GM12864 (cell line): ENCODE results near the gene PAX5.

Experiments used
- DNase-seq: peaks from one replicate; pipeline ENCODE4 v3.0.0-alpha.2; 2011; ENCODE audit warnings: low read depth
- H3K4me3 ChIP-seq: 2 replicates; pipeline ENCODE4 v1.5.1; 2011; ENCODE audit warnings: mild to moderate bottlenecking, low read depth, low read length, control low read depth
- CTCF ChIP-seq: IDR thresholded peaks from 2 replicates; pipeline ENCODE4 v1.5.1; 2011; ENCODE audit warnings: low read depth, mild to moderate bottlenecking, moderate library complexity, low read length, control low read depth, inconsistent platforms; ENCODE audit errors: missing control alignments

PAX5 gene

GRCh38 chr9:36848946-36849345 lies 185.1 kb downstream of the PAX5 start:
- no peak overlapping the region for H3K4me3 ChIP-seq

DNA sequence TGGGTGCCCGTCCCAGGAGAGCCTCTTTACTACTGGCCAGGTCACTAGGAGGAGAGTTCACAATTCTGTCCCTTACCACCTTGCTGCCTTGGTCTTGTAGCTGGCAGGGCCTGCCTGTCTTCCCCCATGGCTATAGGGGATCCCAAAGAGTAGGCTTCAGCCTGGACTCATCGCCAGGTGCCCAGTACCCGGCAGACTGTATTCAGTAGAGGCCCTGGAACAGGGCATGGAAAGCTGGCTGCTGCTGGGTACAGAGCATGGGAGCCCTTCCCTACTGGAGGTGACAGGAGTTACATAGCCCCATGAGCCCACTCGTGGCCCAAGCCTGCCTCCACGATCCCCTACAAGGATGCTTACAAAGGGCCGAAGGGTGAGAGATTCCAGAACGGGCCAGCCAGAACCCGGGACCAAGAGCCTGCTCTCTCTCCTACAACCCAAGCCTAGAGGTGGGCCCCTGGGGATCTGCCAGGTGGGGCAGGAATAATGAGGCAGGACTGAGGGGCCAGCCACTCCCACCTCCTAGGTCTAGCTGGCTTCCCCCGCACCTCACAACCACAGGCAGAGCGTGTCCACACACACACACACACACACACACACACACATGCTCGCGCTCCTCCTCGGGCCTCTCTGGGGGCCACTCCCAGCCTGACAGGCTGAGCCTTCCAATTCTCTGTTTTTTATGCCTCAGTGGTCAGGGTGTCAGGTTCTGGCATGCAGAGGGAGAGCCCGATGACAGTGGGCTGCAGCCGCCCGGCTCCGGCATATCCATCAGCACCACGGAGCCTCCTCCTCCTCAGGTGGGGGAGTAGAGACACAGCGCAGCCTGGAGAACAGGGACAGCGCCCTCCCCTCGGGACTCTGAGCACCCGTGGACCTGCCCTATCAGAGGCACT lies 186.0 kb downstream of the PAX5 start:
- no peak for TF ChIP-seq CTCF
- DNase-seq = no peak
- no peak overlapping the region for H3K4me3 ChIP-seq

More at GRCh38 chr9:36848946-36849345, 185.1 kb downstream of the PAX5 start:
- DNase-seq = no peak
- TF ChIP-seq CTCF = no peak

DNA sequence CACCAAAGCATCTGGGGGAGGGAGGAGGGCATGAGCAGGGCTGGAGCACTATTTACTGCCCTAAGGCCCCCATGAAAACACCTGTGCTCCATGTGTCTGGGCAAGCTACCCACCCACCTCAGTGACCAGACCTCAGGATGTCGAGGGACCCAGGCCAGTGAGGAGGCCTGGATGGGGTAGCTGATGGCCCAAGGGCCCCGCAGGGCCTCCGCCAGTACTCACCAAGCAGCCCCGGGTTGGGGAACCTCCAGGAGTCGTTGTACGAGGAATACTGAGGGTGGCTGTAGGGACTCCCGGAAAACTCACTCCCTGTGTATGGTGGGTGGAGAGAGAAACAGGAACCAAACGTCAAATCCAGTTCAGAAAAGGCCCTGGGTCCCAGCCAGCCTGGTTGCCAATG lies 187.4 kb downstream of the PAX5 start:
- no peak overlapping the region for H3K4me3 ChIP-seq
- TF ChIP-seq CTCF = no peak
- no peak for DNase-seq

GRCh38 chr9:36845844-36846243 lies 188.2 kb downstream of the PAX5 start:
- DNase-seq = no peak
- no peak overlapping the region for H3K4me3 ChIP-seq
- TF ChIP-seq CTCF = no peak

- no peak for DNase-seq
- TF ChIP-seq CTCF = no peak
- no peak overlapping the region for H3K4me3 ChIP-seq
Observed at GRCh38 chr9:36844961-36845360, 189.1 kb downstream of the PAX5 start.

DNA sequence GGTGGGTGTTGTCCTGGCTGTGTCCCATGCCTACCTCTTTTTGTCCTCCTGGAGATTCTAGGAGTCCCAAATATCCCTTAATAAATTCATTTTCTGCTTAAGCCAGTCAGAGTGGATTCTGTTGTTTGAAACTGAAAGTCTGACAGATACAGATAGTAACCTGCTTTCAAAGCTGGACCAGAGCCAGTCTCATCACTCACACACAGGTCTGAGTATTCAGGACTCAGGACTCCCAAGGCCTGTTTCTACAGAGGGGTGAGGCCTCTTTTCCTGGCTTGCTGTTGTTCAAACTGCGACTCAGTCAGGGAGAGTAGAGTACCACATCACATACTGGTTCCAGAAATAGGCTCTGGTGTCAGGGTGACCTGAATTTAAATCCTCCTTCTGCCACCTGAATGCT lies 190.1 kb downstream of the PAX5 start:
- DNase-seq = no peak
- TF ChIP-seq CTCF = no peak
- H3K4me3 ChIP-seq = no peak overlapping the region
